Fibroblast of skin of right quadriceps (primary cell): ENCODE data around the gene TIMM10.

Source experiments
- DNase-seq: peaks from one replicate; pipeline ENCODE4 v3.0.0-alpha.2; 2013

Gene TIMM10

DNA sequence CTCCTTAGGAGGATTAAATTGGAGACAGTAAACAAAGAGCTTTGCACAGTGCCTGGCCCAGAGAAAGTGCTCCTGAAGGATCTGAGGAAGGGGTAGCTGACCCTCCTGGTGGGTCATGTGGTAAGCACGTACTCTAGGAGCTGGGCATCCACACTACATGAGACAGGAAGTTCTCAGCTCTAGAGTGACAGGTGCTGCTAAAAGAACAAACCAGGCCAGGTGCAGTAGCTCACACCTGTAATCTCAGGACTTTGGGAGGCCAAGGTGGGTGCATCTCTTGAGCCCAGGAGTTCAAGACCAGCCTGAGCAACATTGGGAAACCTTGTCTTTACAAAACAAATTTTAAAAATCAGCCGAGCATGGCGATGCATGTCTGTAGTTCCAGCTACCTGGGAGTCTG, 28.2 kb downstream of the TIMM10 start:
- no peak for DNase-seq

DNA sequence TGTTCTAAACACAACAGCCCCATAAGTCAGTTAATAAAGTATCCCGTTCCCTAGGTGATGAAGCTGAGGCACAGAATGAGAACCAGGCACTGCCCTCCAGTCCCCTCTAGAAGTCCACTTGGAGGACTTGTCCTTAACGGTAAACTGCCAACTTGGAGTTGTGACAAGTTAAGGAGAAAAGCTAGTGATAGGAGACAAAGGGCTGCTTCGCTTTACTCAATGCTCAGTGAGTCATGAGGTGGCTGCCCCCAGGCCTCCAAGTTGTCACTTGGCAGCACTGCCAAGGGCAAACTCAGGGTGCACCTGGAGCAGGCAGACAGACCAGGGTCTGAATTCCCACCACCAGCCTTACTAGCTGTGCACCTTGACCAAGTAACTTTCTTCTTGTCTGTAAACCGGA, 28.6 kb downstream of the TIMM10 start:
- DNase-seq = no peak

DNA sequence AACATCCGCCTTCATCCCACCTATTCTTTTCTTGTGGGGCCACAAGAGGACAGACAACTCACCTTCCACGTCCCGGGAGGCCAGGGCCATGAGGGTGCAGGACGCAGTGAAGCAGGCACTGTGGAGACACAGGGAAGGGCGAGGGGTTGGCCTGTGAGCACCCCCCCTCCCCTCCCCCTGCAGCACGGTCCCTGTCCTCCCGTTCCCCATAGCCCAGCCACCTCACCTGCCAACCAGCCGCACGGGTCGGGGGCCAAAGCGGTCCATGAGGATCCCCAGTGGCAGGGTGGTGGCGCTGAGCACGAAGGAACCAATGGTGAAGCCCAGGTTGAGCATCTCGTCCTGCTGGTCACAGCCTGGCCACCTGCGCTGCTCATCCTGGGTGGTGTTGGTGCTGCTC, 29.6 kb downstream of the TIMM10 start:
- DNase-seq = no peak

DNA sequence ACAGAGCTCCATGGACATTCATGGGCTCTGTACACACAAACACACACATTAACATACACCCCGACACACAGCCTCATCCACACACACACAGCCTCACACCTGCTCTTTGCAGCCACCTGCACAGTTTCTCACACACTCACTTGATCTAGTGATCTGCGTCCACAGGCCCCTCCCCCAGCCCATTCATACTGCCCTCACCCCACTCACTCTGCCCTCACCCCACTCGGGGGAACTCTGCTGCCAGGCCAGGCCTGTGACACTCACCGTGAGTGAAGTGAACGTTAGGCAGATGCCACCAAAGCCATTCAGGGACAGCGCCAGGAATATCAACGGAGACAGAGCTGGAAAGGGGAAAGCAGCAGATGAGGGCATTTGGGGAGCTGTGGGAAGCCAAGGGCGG, 30.0 kb downstream of the TIMM10 start:
- no peak for DNase-seq

DNA sequence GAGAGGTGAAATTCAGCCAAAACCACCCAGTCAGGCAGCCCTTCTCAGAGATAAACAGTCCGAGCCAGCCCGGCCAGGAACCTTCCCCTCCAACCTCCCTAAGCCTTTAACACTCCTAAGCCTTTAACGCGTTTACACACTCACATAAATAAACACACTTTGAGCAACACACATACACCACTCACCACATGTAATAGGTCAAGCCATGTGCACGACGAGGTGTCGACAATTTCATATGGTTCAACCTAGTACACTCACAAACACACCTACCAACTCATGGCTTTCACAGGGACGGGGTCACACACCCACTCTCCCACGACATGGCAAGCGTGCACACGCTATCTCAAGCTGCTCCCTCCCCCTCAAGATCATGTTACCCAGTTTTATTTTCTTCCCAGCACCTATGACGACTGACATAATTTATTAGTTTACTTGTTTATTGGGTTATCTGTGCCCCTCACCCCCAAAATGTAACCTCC, 30.5 kb downstream of the TIMM10 start:
- DNase-seq = no peak

DNA sequence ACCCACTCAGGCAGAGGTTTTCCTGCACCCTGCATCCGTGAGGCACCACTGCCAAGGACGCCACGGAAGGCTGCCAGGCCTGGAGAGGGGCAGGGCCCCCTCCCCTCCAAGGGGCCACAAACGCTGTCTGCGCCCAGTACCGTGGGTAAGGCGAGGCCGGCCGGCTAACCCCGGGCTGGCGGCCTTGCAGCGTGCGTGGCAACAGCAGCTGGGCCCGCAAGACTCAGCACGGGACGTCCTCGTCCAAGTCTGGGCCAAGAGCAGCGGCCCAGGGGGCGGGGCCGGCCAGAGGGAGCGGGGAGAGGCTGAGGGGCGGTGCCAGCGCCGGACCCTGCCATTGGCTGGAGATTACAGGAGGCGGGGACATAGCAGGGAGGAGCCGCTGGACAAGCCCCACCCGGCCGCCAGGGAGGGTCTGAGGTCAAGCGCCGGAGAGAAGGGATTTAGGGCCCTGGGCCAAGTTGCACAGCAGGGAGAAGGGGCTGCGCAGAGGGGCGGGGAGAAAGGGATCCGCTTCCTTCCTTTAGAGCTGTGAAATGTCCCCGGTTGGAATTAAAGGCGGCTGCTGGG, 31.1 kb downstream of the TIMM10 start:
- peak; percentile 82 for DNase-seq

DNA sequence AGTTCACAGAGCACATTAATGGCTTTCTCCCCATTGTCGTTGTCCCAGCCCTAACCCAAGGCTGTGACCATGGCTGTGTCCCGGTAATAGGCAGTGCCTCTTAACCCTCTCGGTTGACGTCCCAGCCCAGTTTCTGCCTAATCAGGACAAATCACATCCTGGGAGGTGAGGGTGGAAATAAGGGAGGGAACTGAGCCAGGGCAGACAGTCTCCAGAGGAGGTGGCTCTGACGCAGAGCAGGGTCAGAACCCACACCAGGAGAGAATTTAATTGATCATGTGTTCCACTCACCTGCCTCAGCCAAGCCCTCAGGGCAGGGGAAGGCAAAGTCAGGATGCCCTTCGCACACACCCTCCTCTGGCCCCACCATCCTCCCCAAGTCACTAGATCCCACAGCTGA, 32.0 kb downstream of the TIMM10 start:
- DNase-seq = no peak

DNA sequence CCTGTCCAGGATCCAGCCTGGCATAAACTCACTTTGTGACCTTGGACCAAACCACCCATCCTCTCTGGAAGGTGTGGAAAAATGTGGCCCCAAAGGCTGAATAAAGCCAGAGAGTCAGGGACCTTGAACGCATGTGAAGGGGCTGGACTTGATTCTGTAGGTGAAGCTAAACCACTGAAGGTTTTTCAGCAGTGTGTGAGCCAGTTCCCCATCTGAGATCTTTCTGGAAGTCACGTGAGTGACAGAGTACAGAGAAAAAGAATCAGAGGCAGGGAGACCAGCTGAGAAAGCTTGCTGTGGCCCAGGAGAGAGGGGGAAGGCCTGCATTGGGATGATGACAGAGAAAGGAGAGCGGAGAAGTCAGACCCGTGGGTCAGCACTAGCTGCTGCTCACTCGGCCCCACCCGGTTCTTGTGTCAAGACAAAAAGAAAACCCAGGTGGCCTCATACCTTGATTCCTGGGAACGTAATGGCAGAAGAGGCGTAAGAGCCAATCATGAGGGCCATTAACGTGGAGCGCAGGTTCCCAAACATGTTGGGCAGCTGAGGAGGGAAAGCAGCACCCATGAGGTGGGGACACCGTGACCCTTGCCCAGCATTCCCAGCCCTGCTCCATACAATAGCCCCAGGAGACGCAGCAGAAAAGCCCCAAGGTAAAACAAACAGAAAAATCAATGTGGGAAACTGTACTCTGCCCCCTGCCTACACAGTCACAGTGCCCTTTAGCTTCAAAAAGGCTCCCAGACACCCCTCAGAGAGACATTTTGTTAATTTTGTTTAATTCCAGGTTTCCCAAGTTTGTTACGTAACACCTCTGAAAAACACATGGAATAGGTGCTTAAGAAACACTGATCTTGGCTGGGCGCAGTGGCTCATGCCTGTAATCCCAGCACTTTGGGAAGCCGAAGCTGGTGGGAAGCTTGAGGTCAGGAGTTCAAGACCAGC, 33.0 kb downstream of the TIMM10 start:
- no peak for DNase-seq

DNA sequence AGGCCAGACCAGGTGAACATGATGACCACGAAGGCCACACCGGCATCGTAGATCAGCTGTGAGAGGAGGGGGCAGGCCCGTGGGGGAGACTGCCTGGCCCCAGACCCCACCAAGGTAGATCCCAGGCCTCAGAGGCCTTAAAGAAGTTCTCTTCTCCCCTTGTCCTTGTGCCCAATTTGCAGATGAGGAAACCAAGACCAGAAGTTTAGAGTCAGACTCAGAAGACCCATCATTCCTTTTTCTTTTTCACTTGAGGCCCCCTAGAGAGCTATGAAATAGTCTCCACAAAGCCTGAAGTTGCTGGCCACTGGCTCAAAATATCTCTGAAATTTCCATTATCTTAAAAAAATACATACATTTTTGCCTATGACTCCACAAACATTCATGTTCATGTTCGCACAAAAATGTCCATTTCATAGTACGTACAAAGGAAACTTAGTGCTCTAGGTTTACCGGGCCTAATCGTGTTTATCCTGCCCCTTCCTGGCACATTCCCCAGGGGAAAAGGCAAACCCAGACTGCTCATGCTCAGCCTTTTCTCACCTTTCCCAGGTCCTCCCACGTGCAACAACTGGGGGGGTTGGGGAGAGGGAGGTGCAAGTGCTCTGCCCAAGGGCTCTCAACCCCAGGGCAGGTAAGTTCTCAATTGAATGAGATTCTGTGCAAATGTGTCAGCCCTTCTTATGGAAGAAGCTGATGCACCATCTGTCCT, 34.3 kb downstream of the TIMM10 start:
- DNase-seq = no peak

DNA sequence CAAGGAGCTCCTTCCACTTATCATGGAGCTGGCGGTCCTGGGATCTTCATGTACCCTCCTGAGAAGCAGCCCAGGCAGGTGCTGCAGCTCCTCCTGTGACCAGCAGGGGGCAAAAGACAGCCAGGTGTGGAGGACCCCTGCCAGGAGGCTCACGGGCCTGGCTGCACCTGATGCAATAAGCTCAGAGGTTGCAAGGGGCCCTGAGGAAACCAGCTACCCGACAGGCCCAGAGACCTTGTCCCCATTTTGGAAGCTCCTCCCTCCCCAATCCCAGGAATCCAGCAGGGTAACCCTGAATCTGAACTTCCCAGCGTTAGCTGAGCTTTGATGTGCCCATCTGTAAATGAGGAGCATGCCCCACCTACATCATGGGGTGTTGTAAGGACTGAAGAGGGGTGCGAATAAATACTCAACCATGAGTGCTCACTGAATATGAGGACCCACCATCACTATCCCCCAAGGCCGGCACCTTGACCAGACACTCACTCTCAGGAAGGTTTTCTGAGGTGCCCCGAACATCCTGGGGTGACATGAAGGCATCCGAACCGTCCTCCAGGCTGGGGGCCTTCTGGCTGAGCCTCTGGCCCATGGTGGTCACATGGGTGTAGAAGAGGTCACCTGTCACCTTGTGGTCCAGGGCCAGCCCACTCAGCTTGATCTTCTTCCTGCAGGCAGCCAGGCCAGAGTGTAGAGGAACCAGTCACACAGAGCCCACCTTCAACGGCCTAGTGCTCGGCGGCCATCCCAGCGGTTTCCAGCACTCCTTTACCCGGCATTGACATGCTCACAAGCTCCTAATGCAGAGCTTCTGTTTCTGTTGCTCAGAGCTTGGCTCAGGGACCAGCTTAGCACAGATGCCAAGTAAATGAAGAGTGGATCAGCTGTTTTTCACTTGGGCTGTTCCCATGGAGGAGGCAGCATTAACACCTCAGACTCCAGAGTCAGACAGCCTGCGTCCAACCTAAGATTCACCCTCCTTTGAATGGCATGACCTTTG, 36.7 kb downstream of the TIMM10 start:
- no peak for DNase-seq

DNA sequence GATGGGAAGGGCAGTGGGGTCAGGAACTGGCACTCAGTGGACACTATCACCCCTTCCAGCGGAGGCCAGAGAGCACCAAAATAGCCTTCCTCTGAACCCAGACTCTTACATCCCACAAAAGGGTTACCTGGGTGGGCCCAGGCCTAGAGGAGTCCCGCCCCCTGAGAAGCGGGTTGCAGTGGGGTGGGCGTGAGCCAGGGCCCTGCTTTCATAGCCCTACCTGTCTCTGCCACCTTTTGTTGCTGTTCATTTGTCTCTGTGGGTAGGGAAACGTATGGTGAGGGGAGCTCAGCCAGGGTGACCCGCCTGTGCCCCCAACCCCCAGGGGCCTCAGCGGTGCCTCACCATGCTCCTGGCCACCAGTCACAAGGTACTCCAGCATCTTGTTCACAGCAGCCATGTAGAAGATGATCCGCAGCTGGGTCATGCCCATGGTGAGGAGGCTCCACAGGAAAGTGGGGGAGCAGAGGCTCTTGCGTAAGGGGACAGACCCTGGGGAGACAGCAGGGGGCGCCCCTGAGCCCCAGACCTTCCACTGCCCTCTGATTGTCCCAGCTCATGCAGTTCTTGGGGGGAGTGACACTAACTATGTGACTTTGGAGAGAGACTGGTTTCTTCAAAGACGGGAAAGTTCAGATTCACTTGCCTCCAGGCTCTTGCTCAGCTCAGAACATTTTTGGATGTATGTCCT, 39.0 kb downstream of the TIMM10 start:
- DNase-seq = peak; percentile 24

DNA sequence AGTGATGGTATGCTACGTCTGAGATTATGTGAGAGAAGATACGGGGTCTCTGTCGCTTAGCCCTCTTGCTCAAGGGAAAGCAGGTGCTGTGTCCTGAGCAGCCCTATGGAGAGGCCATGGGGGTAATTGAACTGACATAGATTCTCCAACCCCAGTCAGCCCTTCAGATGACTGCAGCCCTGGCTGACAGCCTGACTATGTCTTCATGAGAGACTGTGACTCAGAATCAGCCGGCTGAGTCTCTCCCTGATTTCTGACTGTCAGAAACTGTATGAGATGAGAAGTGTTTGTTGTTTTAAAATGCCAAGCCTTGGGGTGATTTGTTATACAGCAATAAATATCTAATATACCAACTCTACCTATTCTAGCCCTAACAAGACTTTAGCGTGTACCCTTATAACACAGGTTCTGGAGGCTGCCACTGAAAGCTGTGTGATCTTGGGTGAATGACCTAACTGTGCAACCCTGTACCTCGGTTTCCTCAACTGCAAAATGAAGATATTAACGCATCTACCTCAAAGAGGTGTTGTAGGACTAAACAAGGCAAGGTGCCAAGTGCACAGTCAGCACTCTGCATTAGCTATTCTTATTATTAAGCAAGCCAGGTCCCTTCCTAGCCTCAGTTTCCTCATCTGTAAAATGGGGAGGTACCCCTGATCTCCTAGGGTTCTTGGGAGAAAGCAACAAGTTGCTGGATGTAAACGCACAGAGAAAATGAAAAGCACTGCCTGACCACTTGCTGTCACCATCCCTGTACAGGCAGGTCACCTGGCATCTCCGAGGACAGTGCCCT, 39.9 kb downstream of the TIMM10 start:
- no peak for DNase-seq

DNA sequence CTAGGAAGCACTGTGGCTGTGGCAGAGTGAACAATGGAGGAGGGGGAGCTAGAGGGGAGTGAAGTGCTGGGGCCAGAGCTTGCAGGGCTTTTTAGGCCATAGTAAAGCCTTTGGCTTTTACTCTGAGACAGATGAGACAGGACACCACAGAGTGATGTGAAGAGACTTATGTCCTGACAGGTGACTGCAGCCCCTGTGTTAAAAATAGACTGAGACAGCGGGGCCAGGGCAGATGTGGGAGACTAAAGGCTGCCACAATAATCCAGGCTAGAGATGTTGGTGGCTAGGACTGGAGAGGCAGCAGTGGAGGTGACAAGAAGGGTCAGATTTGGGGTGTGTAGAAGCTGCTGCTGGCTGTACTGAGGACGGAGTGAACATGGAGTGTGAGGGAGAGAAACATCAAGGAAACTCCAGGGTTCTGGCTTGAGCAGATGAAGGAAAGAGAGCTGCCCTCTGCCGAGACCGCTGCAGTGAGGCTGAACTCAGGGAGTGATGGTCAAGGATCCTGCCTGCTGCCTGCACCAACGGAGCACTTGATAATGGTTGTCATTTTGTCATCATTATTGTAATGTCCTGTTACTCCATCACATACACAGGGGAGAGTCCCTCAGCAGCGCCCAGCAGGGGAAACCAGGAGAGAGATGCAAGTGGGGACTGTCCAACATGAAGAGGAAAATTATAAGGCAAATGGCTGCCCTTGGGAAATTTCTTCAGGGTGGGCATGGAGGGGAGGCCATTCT, 42.5 kb downstream of the TIMM10 start:
- no peak for DNase-seq

DNA sequence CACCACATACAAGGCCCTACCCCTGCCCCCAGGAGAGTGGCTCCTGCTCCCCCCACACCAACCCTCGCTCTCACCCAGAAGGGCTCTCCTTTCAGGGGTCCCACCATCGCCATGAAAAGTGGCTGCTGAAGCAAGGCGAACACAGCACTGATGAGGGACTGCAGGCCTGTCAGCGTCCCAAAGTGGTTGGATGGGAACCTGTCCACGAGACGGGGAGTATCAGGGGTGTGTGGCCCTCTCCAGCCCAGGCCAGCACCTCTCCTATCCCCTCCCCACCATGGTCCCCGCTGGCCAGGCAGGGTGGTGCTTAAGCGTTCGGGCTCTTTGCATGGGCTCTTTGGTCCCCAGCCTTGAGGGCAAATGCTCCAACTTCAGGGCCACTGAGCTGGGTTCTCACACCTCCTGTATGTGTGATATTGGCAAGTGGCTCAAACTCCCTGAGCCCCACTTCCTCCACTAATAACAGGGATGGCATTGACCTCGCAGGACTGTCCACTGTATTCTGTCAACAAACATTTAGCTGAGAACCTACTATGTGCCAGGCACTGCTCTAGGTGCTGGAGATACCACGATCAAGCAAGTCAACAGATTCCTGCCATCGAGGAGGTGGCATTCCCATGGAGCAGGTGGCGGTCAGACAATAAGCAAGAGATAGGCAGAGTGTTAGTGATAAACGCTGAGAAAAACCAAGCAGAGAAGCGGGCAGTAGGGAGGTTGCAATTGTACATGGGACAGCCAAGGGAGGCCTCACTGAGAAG, 43.4 kb downstream of the TIMM10 start:
- no peak for DNase-seq

DNA sequence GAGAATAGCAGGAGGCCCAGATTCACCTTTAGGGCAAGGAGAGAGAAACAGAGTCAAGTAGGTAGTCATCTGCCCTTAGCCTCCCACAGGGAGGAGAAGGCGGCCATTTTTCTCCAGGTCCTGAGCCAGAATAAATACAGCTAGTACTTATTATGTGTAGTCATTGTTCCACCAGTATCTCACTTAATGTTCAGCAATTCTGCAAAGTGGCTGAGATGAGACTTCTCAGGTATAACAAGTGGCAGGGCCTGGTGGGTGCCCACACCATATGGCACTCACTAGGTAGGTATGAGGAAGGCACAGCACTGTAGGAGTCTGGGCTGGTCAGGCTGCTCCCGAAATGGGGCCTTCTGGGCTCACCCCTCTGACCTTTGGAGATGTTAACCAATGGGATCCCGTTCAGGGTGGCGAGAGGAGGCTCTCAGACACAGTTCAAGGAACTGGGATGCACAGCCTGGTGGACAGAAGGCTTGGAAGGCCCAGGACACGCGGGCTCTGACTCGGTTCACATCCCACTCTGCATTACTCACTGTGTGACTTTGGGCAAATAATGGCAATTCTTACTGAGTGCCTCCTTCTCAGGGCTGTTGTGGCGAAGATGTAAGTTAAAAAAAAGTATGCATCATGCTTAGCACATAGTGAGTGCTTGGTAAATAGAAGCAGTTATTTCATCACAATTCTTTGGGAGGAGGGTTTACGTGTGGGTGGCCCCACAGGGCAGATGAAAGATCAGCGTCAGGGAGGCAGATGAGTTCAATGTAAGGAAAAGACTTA, 45.1 kb downstream of the TIMM10 start:
- DNase-seq = peak; percentile 42

DNA sequence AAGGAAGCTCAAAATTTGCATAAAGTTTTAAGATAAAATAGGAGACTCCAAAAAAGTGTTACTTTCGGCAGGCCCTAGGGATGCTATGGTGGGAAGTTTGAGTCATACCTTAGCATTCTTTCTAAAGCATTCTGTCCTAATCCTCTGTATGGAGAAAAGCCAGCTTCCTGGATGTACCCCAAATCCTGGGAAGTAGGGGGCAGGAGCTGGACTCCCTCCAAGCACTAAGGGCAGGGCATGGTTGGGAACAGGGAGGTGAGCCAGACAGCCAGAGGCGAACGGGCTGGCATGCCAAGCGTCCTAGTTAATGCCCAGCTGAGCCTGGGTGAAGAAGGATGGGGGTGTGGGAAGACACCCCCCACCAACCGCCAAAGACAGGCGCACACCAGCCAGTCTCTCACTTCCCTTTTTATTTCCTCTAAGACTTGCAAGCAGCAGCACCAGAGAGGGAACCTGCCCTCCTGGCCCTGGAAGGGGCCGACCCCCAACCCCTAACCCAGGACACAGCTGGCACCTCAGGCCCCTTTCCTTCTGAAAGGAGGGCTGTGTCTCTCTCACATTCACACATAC, 46.3 kb downstream of the TIMM10 start:
- peak; percentile 13 for DNase-seq

DNA sequence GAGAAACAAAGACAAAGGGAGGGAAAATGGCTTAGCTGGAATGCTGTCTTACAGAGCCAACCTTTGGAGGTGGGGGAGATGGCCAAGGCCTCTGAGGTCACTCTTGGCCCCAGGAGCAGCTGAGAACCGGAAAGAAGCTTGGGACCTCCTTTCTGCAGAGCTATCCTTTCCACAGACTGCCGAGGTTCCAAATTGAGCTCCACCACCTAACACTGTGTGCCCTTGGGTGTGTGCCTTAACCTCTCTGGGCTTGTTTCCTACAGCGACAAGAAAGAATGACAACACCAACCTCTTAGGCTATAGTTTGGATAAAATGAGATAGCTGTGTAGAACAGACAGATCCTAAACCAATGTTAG, 47.0 kb downstream of the TIMM10 start:
- DNase-seq = no peak
